Fibroblast of peridontal ligament (primary cell): Measurements from ENCODE around the gene AKTIP.
"Not testable (repeated sequence)": the region's sequence is repeated elsewhere in the genome, so short reads cannot be mapped to it uniquely, and the experiment has no call there.

Source experiments
- DNase-seq: peaks from one replicate; pipeline ENCODE4 v3.0.0-alpha.2; 2010; ENCODE audit errors: extremely low read depth

The AKTIP gene

GRCh38 chr16:53515811-53516210, 12.8 kb upstream of the AKTIP start:
- no peak for DNase-seq

GRCh38 chr16:53515259-53515658, 12.2 kb upstream of the AKTIP start:
- DNase-seq, result no peak

DNA sequence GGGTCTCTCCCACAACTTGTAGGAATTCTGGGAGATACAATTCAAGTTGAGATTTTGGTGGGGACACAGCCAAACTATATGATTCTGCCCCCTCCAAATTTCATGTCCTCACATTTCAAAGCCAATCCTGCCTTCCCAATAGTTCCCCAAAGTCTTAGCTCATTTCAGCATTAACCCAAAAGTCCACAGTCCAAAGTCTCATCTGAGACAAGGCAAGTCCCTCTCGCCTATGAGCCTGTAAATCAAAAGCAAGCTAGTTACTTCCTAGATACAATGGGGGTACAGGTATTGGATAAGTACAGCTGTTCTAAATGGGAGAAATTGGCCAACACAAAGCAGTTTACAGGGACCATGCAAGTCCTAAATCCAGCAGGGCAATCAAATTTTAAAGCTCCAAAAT, 9.8 kb upstream of the AKTIP start:
- not testable (repeated sequence) for DNase-seq

- no peak for DNase-seq
These were observed 8.6 kb upstream of the AKTIP start for GRCh38 chr16:53511403-53512280.

GRCh38 chr16:53511084-53511402, 8.0 kb upstream of the AKTIP start:
- DNase-seq, result no peak

DNA sequence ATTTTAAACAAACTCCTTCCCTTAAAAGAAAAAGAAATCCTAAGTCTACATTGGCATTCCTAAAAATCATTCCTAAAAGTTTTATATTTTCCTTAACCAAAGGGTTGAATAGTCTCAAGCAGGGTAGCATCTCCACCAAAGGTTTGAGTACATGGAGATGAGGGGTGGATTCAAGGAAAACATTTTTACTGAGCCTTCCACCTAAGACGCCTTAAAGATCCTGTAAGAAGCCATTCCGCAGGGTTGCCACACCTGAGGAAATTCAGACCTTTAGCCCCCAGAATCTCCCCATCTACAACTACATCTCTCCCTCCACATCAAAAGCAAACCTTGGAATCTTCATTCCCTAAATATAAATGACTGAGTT, 7.7 kb upstream of the AKTIP start:
- DNase-seq, result no peak

DNA sequence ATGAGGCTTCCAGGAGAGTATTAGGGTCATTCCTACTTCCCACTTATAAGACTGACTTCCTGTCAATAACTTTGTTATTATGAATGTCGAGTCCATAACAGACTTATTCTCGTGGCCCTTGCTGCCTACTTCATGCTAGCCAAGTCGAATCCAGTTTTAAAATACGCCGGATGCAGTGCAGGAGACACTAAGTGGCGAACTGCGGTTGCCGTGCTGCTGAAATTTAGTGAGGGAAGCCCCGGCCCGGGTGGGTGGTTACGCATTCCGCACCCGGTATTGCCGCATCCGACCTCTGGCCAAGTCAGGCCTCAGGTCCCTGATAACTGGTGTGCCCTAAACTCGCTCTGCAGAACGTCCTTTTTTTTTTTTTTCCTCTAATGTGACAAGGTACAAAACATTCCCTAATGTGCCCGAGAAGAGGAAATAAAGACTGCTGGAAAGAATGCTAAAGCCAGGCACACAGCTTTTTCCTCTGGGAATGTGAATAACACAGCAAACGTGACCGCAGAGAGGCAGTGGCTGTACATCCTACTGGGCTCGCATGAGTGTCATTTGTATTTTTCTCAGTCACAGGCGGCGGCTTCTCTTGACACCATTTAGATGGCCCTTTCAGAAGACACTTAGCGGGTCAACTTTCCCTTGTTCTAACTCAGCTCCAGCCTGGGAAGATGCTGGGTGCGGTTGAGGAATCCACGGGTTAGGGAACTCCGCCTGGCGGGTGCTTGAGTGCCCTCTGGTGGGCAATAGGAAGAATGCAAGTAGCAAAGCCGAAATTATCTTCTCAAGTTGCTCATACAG, 7.1 kb upstream of the AKTIP start:
- peak; percentile 80 for DNase-seq

- DNase-seq, result peak; percentile 7
These were observed 4.6 kb upstream of the AKTIP start for GRCh38 chr16:53507464-53508179.

DNA sequence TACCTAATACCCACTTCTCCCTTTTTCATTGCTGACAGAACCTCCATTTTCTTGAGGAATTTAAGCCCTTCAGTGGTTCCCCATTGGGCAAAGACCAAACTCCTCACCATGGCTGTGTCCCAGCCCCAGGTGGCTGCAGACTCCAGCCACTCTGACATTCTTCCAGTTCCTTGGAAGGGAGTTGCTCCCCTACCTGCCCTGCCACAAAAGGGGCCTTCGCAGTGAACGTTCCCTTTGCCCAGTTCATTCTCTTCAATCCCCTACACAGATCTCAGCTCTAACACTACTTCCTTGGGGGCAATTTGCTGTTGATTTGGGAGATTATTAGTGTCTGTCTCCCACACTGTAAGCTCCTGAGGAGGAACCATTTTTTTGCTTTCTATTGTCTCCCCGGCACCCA, 3.2 kb upstream of the AKTIP start:
- DNase-seq, result no peak

GRCh38 chr16:53504665-53505064, 1.7 kb upstream of the AKTIP start:
- peak; percentile 10 for DNase-seq

DNA sequence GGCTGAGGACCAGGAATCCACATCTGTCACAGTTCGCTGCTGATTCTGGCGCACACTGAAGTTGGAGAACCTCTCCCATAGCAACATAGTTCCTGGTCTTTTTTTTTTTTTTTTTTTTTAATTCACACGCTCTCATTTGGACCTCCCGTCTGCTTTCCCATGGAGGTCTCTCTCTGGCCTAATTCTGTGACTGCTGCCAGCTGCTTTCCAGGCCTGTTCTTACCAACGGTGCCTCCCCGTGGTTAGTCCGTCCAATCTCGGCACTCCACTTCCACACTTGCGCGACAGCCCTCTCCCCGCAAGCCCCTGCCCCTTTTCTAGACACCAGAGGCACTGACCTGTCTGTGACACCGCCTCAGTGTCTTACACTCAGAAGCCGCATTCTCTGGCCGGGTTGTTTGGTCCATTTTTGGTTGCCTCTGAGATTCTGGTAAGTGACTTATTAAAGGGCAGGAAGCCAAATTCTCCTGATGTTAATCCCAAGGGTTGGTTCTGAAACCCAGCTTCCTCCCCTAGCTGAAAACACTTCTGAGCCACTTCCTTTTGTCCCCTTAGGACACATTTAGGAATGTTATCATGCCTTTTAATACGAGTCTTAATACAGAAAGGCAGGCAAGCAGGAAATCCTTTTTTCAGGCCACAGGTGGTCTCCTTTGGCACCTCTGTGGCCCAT, 1.1 kb upstream of the AKTIP start:
- DNase-seq, result peak; percentile 60

GRCh38 chr16:53503270-53503923, 388 bp upstream of the AKTIP start:
- DNase-seq, result peak; percentile 100

- peak; percentile 3 for DNase-seq
These were observed 1.7 kb downstream of the AKTIP start for GRCh38 chr16:53501216-53501859.

DNA sequence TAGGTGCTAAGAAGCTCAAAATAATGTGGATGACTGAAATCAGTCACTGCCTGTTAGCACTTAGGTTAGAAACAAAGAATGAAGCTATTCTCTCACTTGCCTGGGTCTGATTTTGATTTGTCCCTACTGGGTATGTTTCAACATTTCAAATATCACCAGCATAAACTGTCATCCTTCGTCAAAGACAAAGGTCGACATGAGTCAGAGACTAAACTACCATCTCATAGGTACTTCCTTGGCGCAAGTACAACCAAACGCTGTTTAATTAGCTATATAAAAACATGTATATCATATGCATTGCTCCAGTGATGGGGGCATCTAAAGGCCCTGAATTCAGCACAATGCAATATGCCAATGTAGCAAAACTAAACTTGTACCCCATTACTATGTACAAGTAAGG, 4.0 kb downstream of the AKTIP start:
- no peak for DNase-seq

- no peak for DNase-seq
These were observed 7.7 kb downstream of the AKTIP start for GRCh38 chr16:53495325-53495724.

DNA sequence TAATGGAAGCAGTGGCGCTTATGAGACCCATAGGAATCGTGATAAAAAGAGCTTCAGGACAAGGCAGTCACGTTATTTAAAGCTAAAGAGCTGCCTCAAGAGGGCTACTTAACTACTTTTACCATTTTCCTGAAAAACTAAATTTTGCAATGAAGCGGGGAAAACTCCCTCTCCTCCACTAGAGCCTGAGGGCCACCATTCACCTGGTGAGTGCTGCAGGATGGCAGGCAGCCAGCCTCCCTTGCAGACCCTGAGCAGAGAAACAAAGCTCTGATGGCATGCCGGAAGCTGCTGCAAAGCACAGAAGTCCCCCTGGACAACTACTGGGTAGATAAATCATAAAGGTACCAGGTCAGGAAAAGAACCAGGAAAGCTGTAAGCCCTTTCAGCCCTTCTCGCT, 8.4 kb downstream of the AKTIP start:
- DNase-seq, result no peak

- no peak for DNase-seq
These were observed 10.5 kb downstream of the AKTIP start for GRCh38 chr16:53492503-53492902.

DNA sequence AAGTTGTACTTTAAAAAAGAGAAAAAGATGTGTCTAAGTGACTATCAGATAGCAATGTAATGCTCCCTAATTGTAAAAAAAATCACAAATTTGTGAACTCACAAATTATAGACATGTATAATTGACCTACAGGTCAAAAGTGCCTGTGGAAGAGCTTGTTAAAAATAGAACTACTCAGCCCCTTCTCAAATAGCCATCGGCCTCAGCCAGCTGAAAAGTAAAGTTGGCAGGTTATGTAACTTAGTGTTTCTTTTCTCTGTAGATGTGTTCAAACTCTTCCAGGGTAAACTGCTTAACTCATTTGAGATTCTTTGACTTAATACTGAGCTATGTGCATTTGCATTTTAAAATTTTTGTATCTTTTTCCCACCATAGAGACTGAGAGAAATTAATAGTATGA, 13.3 kb downstream of the AKTIP start:
- DNase-seq, result no peak

DNA sequence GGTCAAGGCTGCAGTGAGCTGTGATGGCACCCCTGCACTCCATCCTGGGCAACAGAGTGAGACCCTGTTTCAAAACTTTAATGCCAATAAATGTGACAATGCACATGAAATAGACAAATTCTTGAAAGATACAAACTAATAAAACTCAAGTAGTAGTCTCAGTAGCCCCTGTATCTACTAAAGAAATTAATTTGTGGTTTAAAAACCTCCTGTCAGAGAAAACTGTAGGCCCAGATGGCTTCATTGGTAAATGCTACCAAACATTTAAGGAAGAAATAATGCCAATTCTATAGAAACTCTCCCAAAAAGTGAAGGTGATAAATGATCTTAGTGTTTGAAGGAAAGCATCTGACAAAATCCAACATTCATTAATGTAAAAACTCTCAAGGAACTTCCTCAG, 16.8 kb downstream of the AKTIP start:
- DNase-seq, result no peak

GRCh38 chr16:53484542-53484941, 18.5 kb downstream of the AKTIP start:
- peak; percentile 13 for DNase-seq

DNA sequence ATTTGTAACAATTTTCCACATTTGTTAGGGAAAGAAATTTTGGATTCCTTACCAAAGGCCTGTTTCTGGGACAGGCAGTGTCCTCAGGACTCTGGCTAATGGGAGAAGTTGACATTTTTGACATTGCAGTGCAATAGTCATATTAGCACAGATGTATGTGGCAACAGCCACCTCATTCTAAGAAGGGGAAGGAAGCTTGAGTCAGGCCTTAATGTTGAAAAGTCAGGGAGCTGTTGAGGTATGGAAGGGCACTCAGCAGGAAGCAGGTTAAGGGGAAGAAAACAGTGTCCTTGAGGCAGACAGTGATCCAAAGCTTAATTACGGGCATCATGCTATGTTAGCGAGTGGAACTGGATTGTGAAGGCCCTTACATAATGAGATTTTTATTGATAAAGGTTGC, 20.9 kb downstream of the AKTIP start:
- no peak for DNase-seq
